Activated CD4-positive, alpha-beta T cell treated with anti-CD3 and anti-CD28 coated beads for 1 hour (primary cell): ENCODE measurements around the gene METAP1D.

ENCODE experiments used
- DNase-seq: peaks from one replicate; pipeline ENCODE4 v3.0.0-alpha.2; 2020

The METAP1D gene

DNA sequence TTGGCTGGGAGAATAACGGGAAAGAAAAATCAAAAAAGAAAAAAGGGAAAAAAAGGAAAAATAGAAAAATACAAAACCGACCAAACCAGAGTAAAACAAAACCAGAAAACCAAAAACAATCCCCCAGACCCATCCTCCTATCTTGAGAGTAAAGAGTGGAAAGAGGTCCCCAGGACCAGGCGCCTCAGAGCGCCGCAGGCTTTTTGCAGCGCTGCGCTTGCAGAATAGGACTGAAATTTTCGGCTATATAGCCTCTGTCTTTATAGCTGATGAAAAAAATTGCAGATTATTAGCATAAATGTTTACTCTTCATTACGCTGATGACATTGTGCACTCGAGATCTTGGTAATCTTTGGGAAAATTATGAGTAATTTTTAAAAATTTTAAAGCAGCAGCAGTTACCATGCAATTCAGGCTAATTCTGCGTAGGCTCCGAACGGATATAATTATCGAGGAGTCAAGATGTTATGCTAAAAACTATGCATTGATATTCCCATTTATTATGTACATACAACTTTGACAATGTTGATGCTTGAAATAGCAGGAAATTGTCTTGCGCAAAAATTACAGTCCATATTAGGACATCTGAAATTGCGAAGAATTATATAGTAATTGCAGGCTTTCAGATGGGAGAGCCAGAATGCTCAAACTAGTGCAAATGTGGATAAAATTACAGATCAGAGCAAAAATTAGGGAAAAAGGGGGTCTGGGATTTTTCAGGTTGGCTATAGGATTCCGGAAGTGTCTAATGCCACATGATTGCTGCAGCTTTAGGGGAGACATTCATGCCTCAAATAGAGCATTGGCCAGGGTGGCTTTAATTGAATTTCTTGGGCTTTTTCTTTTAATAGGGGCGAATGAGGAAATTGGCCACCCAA lies 93.9 kb downstream of the METAP1D start:
- no peak for DNase-seq

GRCh38 chr2:172094294-172095145 lies 94.8 kb downstream of the METAP1D start:
- DNase-seq: no peak

- DNase-seq: peak; percentile 58
Observed at GRCh38 chr2:172095146-172095904, 95.6 kb downstream of the METAP1D start.

DNA sequence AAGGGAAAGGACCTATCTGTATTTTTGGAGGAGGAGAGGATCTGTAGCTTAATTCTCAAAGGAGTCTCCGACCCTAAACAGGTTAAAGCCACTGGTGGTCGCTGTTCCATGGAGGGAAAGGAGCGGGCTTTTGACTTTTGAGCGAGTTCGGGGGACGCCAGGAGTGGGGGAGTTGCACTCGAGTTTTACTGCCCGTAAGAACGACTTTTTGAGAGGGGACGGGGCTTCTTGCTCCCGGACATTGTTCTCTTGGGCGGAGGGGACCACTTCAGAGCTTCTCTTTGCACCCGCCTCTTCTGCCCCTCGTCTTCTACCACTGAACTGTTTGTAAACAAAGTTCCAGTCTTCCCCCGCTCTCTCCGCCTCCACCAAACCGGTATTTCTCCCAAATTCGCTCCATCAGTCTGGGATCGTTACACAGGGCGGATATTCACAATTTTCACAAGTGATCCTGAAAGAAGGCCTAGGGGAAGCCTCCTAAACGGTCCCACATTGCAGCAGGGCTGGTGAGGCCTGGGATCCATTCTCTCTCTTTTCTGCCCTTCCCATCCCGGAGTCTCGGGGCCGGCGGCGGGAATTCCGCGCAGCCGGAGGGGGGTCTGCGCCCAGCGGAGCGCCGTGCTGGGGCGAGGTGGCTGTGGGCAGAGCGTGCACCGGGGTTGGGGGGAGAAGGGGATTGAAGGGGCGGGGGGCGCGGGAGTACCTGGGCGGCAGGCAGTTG lies 96.3 kb downstream of the METAP1D start:
- no peak for DNase-seq

DNA sequence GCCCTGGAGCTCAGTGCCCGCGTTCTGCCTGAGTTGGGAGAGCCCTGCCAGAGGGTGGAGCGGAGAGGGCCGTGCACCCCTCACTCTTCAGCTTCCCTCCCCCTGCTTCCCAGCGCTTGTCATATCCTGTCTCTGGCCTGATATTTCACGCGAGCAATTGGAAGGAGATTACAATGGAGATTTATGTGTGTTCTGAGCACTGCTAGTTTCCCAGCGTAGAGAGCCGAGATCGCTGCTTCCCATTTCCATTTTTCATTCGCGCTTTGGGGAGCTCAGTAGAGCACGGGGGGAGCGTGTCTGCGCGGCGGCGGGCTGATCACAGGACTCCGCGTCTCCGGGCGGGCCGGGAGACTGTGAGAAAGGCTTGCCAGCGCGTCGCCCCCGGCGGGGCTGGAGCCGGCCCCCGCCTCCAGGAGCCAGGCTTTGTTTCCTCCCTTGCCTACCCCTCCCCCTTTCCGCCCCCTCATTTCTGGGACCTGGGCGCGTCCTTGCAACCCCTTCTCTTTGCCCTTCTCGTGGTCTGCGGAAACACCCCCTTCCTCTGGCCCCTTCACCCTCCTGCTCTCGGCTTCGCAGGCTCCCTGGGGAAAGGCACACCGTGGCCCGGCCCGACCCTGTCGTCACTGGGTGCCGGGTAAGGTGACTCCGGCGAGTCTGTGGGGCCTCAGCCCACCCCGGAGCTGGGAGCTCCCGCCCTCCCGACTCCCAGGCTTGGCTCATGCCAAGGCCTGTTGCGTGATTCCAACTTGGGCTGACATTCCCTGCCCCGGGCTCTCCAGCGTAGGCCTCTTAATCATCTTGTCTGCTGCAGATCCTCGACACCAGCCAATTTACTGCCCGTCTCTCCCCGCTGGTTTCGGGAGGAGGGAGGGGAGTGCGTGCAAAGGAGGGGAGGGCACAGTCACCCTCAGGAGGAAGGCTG lies 97.1 kb downstream of the METAP1D start:
- no peak for DNase-seq

DNA sequence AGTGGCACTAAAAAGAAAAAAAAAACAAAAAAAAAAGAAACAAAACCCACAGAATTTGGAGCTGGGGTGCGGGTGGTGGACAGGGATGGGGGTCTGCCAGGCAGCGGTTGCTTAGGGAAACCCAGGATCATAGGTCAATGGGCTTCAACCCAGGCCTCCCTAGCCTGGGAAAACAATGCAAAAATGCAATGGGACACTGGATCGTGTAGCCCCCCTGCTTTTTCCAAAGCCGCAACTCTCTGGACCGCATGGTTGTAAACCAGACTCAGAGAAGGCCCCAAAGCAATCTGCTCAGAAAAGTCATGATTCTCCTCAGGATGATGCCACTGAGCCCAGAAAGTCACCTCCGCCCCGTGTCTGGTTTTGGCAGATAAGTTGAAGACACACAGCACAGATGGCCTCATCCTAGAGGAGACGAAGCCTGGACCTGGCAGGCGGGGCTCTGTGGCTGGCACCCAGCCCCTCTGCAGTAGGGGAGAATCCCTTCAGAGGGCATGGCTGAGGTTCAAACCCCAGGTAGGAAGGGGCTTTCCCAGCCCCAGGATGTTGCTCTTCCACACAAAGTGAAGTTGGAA lies 97.9 kb downstream of the METAP1D start:
- no peak for DNase-seq

DNA sequence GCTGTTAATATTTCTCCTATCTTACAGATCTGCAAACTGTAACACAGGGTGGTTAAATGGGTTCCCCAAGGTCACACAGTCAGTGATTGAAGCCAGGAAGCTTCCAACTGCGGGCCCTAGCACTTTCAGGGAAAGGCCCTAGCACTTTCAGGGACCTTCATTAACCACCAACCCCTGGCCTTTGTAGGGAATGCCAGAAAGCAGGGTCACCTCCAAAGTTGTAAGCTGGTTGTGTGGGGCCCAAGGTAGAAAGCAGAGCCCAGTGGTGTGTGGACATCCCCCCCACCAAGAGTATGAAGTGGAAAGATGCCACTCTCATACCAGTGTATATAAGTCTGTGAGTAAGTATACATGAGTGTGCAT lies 98.5 kb downstream of the METAP1D start:
- DNase-seq: no peak

DNA sequence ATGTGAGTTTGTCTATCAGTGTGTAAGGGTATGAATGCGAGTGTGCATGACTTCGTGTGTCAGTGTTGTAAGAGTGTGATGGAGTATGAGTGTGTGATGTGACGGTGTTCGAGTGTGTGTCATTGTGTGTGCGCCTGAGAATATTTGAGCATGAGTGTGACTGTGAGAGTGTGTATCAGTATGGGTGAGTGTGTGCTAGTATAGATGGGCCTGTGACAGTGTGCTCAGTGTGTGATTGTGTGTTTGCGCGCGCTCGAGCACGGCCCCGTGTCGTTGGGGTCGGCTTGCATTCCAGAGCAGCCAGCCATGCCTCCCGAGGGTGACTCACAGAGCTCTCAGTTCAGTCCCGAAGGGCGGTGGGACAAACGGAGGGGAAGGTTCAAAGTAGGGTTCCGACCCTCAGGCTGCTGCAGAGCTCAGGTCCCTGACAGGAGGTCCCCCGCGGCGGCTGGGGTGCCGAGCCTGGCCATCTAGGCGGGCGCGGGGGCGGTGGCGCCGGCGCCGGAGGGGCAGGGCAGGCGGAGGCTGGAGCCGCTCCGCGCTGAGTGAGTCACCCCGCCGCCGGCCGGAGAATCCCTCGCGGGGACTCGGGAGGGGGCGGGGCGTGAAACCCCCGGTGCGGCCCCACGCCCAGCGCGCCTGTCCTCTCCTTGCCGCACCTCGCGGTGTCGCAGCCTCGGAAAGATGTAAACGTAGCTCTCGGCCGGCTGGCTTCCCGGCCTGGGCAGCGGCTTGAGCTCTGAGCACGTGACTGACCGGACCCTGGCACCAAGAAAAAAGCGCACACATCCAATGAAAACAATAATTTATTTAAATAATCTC lies 99.1 kb downstream of the METAP1D start:
- no peak for DNase-seq

- DNase-seq: no peak
Observed at GRCh38 chr2:172099472-172100079, 99.8 kb downstream of the METAP1D start.

DNA sequence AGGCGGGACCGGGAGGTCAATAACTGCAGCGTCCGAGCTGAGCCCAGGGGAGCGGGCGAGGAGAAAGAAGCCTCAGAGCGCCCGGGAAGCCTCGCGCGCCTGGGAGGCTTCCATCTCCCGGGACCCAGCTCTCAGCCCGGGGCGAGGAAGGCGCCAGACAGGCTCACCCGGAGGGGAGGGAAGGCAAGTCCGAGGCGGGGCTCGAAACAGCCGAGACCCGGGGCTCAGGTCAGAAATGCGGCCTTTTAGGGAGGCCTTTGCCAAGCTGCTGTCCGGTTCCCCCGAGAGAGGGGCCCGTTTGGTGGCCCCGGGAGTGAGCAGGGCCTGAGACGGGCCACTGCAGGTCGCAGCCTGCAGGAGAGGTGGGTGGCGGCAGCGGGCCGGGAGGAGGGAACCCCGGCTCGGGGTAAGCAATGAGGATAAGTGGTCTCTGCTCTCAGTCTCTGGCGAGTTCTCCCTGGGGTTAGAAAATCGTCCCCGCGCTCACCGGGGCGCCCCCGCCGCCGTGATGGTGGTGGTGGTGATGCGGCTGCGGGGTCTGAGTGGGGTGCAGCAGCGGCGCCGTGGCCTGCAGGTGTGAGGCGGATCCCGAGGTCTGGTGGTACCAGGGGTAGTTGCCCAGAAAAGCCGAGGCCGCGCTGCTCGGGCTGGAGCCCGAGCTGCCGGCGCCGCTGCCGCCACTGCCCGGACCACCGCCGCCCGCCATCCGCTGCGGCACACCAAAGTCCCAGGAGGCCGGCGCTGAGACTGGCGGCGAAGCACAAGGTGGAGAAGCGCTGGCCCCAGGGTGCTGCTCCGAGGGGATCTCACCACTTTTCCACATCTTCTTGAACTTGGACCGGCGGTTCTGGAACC lies 100.6 kb downstream of the METAP1D start:
- DNase-seq: no peak

DNA sequence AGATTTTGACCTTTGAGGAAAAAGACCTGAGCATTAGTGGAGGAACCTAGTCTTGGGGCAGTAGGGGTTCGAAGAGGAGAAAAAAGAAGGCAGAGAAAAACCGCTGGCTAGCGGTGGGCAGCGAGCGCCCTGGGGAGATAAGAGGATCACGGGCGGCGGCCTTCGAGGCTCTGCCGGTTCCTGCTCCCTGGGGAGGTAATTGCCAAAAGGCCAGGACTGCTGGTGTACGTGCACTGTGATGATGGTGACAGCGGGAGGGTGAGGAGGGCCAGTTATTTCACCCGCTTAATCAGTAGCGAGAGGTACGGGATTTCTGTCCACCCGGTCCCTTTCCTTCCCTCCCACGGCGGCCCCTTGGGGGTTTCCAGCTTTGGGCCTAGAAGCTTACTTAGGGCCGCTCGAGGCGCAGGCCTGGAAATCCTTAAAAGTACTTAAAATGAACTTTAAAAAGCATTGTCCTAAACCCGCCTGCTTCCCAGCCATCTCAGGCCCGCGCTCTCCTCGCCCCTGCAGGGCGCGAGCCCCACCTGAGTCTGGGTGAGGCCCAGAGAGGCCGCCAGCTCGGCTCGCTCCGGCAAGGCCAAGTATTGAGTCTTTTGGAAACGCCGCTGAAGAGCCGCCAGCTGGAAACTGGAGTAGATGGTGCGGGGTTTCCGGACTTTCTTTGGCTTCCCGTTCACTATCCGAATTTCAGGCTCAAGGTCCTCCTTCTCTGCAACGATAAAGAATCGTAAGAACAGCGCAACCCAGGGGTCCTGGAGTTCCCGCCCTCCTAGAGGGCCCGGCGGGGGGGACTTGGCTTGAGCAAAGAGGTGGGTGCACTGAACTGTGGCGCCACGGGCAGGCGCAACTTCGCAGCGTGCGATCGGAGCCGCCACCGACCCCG lies 101.4 kb downstream of the METAP1D start:
- DNase-seq: no peak

GRCh38 chr2:172101821-172102390 lies 102.2 kb downstream of the METAP1D start:
- DNase-seq: no peak

GRCh38 chr2:172102391-172103359 lies 102.9 kb downstream of the METAP1D start, which contains the start of gene DLX2:
TSS of gene DLX2 (minus strand) at chr2:172102900. CDS start at chr2:172102538, 362 bp downstream.
- no peak for DNase-seq

- no peak for DNase-seq
Observed at GRCh38 chr2:172103471-172104272, 103.9 kb downstream of the METAP1D start.
